GM12878 (cell line): ENCODE results near the gene FCRLA. TPM values are rescaled to one million over a fixed set of nuclear protein-coding genes. Genes with fewer than 3 reads are reported as not detected.

ENCODE experiments used
- ATAC-seq: fragments of 200-7000 bp; cut with Tn5 transposase; 3 replicates; pipeline ENCODE4 v1.9.1; 2020; ENCODE audit warnings: mild to moderate bottlenecking, moderate library complexity
- BruUV-seq: library from RNA; stranded (reverse); fragments of 400-500 nt; replicated peaks from 2 replicates; lab custom pipeline; 2021; lab: Mats Ljungman, UMichigan
- CTCF ChIA-PET: fragments of 300-600 bp; sonication (Branson Sonifier 250); formaldehyde crosslinking; extraction: SDS; loops from one replicate; lab custom pipeline; 2021; ENCODE audit warnings: inconsistent platforms; lab: Yijun Ruan, JAX
- POLR2A ChIA-PET: fragments of 350-600 bp; formaldehyde crosslinking; extraction: SDS; loops from one replicate; lab custom pipeline; 2021; ENCODE audit warnings: inconsistent platforms; lab: Charles Lee
- RAD21 ChIA-PET: fragments of 300-600 bp; sonication (Branson Sonifier 250); formaldehyde crosslinking; loops from one replicate; lab custom pipeline; 2023; ENCODE audit warnings: antibody characterized with exemption; ENCODE audit not compliant: unreplicated experiment; lab: Charles Lee
- SMC1A ChIA-PET: fragments of 300-600 bp; sonication (Branson Sonifier 250); formaldehyde crosslinking; loops from one replicate; lab custom pipeline; 2023; ENCODE audit not compliant: unreplicated experiment, uncharacterized antibody; lab: Charles Lee
- DNase-seq: peaks from one replicate; pipeline ENCODE4 v3.0.0-alpha.2; 2011; ENCODE audit warnings: low read depth, low spot score
- FAIRE-seq: peaks from 3 replicates; lab custom pipeline; 2011; peaks lifted over from hg19 to GRCh38; lab: Jason Lieb, UNC
- H2AFZ ChIP-seq: 2 replicates; pipeline ENCODE4 v1.6.0; 2011; ENCODE audit warnings: low read depth, low read length, control low read depth; ENCODE audit not compliant: control insufficient read depth
- H3K27ac ChIP-seq: 2 replicates; pipeline ENCODE4 v1.5.1; 2011; ENCODE audit warnings: control low read depth; ENCODE audit not compliant: control insufficient read depth, insufficient read depth
- H3K27me3 ChIP-seq, 2 experiments: replicated peaks in 1 of 2; 2 replicates each; pipeline versions ENCODE4 v1.6.0 to v1.6.1; 2011; ENCODE audit warnings: low read length in 1 of 2; ENCODE audit not compliant: control insufficient read depth in 2 of 2, insufficient read depth in 2 of 2
- H3K36me3 ChIP-seq, 2 experiments: 2 replicates each; pipeline ENCODE4 v1.5.1; 2011; ENCODE audit warnings: low read length in 1 of 2; ENCODE audit not compliant: control insufficient read depth in 2 of 2, insufficient read depth in 2 of 2
- H3K4me1 ChIP-seq: 2 replicates; pipeline ENCODE4 v1.6.1; 2011; ENCODE audit warnings: mild to moderate bottlenecking, low read length, moderate library complexity, mixed read lengths; ENCODE audit not compliant: control insufficient read depth, insufficient read depth
- H3K4me2 ChIP-seq: 2 replicates; pipeline ENCODE4 v1.6.0; 2011; ENCODE audit warnings: control low read depth; ENCODE audit not compliant: control insufficient read depth, insufficient read depth
- H3K4me3 ChIP-seq: fragments of 200-600 bp; sonication (generic); 2 replicates; pipeline ENCODE4 v1.5.1; 2016
- H3K79me2 ChIP-seq: 2 replicates; pipeline ENCODE4 v1.6.0; 2011; ENCODE audit warnings: low read length; ENCODE audit not compliant: control insufficient read depth, insufficient read depth
- H3K9ac ChIP-seq: 2 replicates; pipeline ENCODE4 v1.8.0; 2011; ENCODE audit warnings: low read length, control low read depth, mixed read lengths; ENCODE audit not compliant: control insufficient read depth, insufficient read depth
- H3K9me3 ChIP-seq: replicated peaks from 3 replicates; pipeline ENCODE4 v1.5.1; 2011; ENCODE audit warnings: mild to moderate bottlenecking, low read length; ENCODE audit not compliant: control insufficient read depth, insufficient read depth
- H4K20me1 ChIP-seq: 2 replicates; pipeline ENCODE4 v1.6.0; 2011; ENCODE audit not compliant: control insufficient read depth, insufficient read depth
- BACH1 ChIP-seq: fragments of 450-650 bp; IDR thresholded peaks from 2 replicates; pipeline ENCODE4 v1.6.1; 2017; ENCODE audit warnings: mild to moderate bottlenecking, borderline replicate concordance
- BRCA1 ChIP-seq: IDR thresholded peaks from 2 replicates; pipeline ENCODE4 v1.6.1; 2011; ENCODE audit warnings: low read depth, low read length, improper control_type of control experiment
- CBFB ChIP-seq: IDR thresholded peaks from 2 replicates; pipeline ENCODE4 v1.6.1; 2016; ENCODE audit warnings: antibody characterized with exemption, low read depth
- CBX5 ChIP-seq: sonication (generic); IDR thresholded peaks from 2 replicates; pipeline ENCODE4 v1.6.1; 2016; ENCODE audit warnings: low read depth, moderate library complexity, mild to moderate bottlenecking, inconsistent platforms
- CHD2 ChIP-seq: IDR thresholded peaks from 2 replicates; pipeline ENCODE4 v1.6.1; 2011; ENCODE audit warnings: low read depth, low read length, improper control_type of control experiment, borderline replicate concordance
- CREB1 ChIP-seq: IDR thresholded peaks from 2 replicates; pipeline ENCODE4 v1.6.1; 2012; ENCODE audit warnings: low read depth, mild to moderate bottlenecking, inconsistent platforms
- ELK1 ChIP-seq: IDR thresholded peaks from 2 replicates; pipeline ENCODE4 v1.6.1; 2012; ENCODE audit warnings: low read depth, low read length, improper control_type of control experiment
- GATAD2B ChIP-seq: fragments of 450-650 bp; conservative IDR thresholded peaks from 2 replicates; pipeline ENCODE4 v1.6.1; 2017; ENCODE audit warnings: low read depth, mild to moderate bottlenecking, moderate library complexity
- IKZF1 ChIP-seq: fragments of 450-650 bp; conservative IDR thresholded peaks from 2 replicates; pipeline ENCODE4 v1.6.1; 2017; ENCODE audit warnings: antibody characterized with exemption, mild to moderate bottlenecking
- JUNB ChIP-seq: IDR thresholded peaks from 2 replicates; pipeline ENCODE4 v1.6.1; 2016; ENCODE audit warnings: antibody characterized with exemption, mild to moderate bottlenecking
- JUND ChIP-seq: IDR thresholded peaks from 2 replicates; pipeline ENCODE4 v1.6.1; 2012; ENCODE audit warnings: low read depth, mild to moderate bottlenecking, low read length, improper control_type of control experiment, moderate library complexity
- MXI1 ChIP-seq: fragments of 150-350 bp; IDR thresholded peaks from 2 replicates; pipeline ENCODE4 v1.6.1; 2011; ENCODE audit warnings: low read depth, mild to moderate bottlenecking, inconsistent platforms, low read length, improper control_type of control experiment
- NBN ChIP-seq: fragments of 450-650 bp; IDR thresholded peaks from 2 replicates; pipeline ENCODE4 v1.6.1; 2016
- RB1 ChIP-seq: fragments of 450-650 bp; formaldehyde crosslinking; IDR thresholded peaks from 2 replicates; pipeline ENCODE4 v1.6.1; 2017; ENCODE audit warnings: mild to moderate bottlenecking, borderline replicate concordance
- SMARCA5 ChIP-seq: fragments of 450-650 bp; IDR thresholded peaks from 2 replicates; pipeline ENCODE4 v1.6.1; 2017; ENCODE audit warnings: mild to moderate bottlenecking
- SREBF1 ChIP-seq: IDR thresholded peaks from 2 replicates; pipeline ENCODE4 v1.6.1; 2012; ENCODE audit warnings: mild to moderate bottlenecking, low read length
- ZNF384 ChIP-seq: IDR thresholded peaks from 2 replicates; pipeline ENCODE4 v1.6.1; 2012; ENCODE audit warnings: low read depth, mild to moderate bottlenecking, low read length, improper control_type of control experiment, borderline replicate concordance
- WGBS: methylation state at CpG from one replicate; pipeline ENCODE4 v1.1.6; 2016; ENCODE audit warnings: low lambda C conversion rate; ENCODE audit not compliant: insufficient replicate concordance, insufficient coverage; ENCODE audit errors: missing lambda C conversion rate; 5-methylcytosine and 5-hydroxymethylcytosine counted together
- in situ Hi-C: fragments of 300-500 bp; cut with MboI; formaldehyde crosslinking; loops from 9 replicates; pipeline ENCODE4 v1.14.3; 2018; ENCODE audit warnings: mixed read lengths
- intact Hi-C: fragments of 100-400 bp; cut with micrococcal nuclease; formaldehyde crosslinking; loops from one replicate; pipeline ENCODE4 v1.14.2; 2022; ENCODE audit not compliant: unreplicated experiment
- polyA plus RNA-seq, 11 experiments: library from polyadenylated mRNA; depleted of rRNA in 4 of 11; unstranded in 6 of 11; stranded (reverse) in 5 of 11; fragments of >200 nt; fragmentation: Nextera tagmentation in 4 of 11; fragmentation: Illumina TruSeq in 1 of 11; extraction: Ambion mirVana in 4 of 11; extraction: Trizol in 1 of 11; gene quantifications; 1 replicate in 1 of 11; 2 replicates in 10 of 11; pipeline versions ENCODE4 v1.2.1 to v1.2.3, GENCODE V29; 2011 to 2016; ENCODE audit warnings: inconsistent platforms in 2 of 11, missing spikeins in 2 of 11, low read depth in 1 of 11
- total RNA-seq, 4 experiments: library from RNA; depleted of rRNA in 3 of 4; stranded (reverse); fragments of >200 nt in 3 of 4; fragmentation: Illumina TruSeq in 1 of 4; extraction: Trizol in 1 of 4; gene quantifications; 2 replicates each; pipeline versions ENCODE4 v1.2.1 to v1.2.3, GENCODE V29; 2013 to 2021
- TF ChIP-seq, protein P1 (sequence below): fragments of 450-650 bp; IDR thresholded peaks from 2 replicates; pipeline ENCODE4 v1.6.1; 2017; ENCODE audit warnings: mild to moderate bottlenecking, moderate library complexity

FCRLA gene
- total and polyA plus RNA-seq, 10 of the 15 experiments (the other 5 are each of a cell fraction or from before 2014, with no cell fraction given) = 130 to 714 (median 374) TPM

GRCh38 chr1:161726473-161727255 lies 19.6 kb downstream of the FCRLA start:
- ATAC-seq = peak; percentile 80
- intact Hi-C loops = loop anchor here (2.0 kb wide), 1 partner anchor 20 kb away; the partner anchor contains the start of gene FCRLA
- no peak for DNase-seq
- Histone ChIP-seq H3K4me3 (peak overlapping the region; percentile 92), H2AFZ (peak overlapping the region; percentile 11), H3K9me3 (no peaks in the 10 kb centered on the region), H4K20me1 (no peaks in the 10 kb centered on the region), H3K36me3 (no peaks in the 10 kb centered on the region), H3K4me1 (peaks cover 44% of the 10 kb centered on the region), H3K27me3 (no peaks in the 10 kb centered on the region), H3K4me2 (peak overlapping the region; percentile 95), H3K79me2 (peaks cover 12% of the 10 kb centered on the region), H3K27ac (peak overlapping the region; percentile 84), H3K9ac (peak overlapping the region; percentile 85)
- no TSS peak for BruUV-seq
- ChIA-PET POLR2A (interaction anchor here (0.7 to 4.6 kb wide), 8 partner anchors 8 to 36 kb away, joined by 3 to 34 read pairs (median 4); partner anchors contain the start of gene FCRLA), RAD21 (interaction anchor here (0.7 to 6.1 kb wide), 8 partner anchors 8 to 187 kb away, joined by 3 to 85 read pairs (median 4); partner anchors contain the start of gene FCRLA), SMC1A (interaction anchor here (0.6 to 6.4 kb wide), 7 partner anchors 8 to 37 kb away, joined by 3 to 84 read pairs (median 7); partner anchors contain the start of gene FCRLA), CTCF (interaction anchor here (0.8 to 5.8 kb wide), 10 partner anchors 9 to 326 kb away, joined by 3 to 86 read pairs (median 4); partner anchors contain the start of gene FCRLA)
- no peak for FAIRE-seq
- in situ Hi-C loops = no loop called here
- under 1% methylated on average over 46 of the region's 83 CpGs for whole genome bisulfite sequencing
- TF ChIP-seq BRCA1 (no peak), CREB1 (0 out of 2 replicates have a peak, but pooled peaks have one; percentile 34), NBN (0 out of 2 replicates have a peak, but pooled peaks have one; percentile 49), JUNB (no peak), ZNF384 (no peak), RB1 (peak; percentile 31; the same call in 1 of the 2 replicates), CBX5 (0 out of 2 replicates have a peak, but pooled peaks have one; percentile 52), SREBF1 (no peak), CBFB (0 out of 2 replicates have a peak, but pooled peaks have one; percentile 41), IKZF1 (0 out of 2 replicates have a peak, but pooled peaks have one; percentile 55), SMARCA5 (peak; percentile 50; the same call in 1 of the 2 replicates), GATAD2B (peak; percentile 79), BACH1 (peak; percentile 96), ELK1 (0 out of 2 replicates have a peak, but pooled peaks have one; percentile 27), JUND (no peak), CHD2 (peak; percentile 54; the same call in 1 of the 2 replicates), MXI1 (peak; percentile 50)
- TF ChIP-seq, protein P1, sequence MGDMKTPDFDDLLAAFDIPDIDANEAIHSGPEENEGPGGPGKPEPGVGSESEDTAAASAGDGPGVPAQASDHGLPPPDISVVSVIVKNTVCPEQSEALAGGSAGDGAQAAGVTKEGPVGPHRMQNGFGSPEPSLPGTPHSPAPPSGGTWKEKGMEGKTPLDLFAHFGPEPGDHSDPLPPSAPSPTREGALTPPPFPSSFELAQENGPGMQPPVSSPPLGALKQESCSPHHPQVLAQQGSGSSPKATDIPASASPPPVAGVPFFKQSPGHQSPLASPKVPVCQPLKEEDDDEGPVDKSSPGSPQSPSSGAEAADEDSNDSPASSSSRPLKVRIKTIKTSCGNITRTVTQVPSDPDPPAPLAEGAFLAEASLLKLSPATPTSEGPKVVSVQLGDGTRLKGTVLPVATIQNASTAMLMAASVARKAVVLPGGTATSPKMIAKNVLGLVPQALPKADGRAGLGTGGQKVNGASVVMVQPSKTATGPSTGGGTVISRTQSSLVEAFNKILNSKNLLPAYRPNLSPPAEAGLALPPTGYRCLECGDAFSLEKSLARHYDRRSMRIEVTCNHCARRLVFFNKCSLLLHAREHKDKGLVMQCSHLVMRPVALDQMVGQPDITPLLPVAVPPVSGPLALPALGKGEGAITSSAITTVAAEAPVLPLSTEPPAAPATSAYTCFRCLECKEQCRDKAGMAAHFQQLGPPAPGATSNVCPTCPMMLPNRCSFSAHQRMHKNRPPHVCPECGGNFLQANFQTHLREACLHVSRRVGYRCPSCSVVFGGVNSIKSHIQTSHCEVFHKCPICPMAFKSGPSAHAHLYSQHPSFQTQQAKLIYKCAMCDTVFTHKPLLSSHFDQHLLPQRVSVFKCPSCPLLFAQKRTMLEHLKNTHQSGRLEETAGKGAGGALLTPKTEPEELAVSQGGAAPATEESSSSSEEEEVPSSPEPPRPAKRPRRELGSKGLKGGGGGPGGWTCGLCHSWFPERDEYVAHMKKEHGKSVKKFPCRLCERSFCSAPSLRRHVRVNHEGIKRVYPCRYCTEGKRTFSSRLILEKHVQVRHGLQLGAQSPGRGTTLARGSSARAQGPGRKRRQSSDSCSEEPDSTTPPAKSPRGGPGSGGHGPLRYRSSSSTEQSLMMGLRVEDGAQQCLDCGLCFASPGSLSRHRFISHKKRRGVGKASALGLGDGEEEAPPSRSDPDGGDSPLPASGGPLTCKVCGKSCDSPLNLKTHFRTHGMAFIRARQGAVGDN = peak; percentile 61
